Measurements from ENCODE around the gene BCL2L13. TPM values are rescaled to one million over a fixed set of nuclear protein-coding genes. Genes with fewer than 3 reads are reported as not detected.

The BCL2L13 gene
- total RNA-seq, 1 experiment from 2014 or later = 26.0 TPM

DNA sequence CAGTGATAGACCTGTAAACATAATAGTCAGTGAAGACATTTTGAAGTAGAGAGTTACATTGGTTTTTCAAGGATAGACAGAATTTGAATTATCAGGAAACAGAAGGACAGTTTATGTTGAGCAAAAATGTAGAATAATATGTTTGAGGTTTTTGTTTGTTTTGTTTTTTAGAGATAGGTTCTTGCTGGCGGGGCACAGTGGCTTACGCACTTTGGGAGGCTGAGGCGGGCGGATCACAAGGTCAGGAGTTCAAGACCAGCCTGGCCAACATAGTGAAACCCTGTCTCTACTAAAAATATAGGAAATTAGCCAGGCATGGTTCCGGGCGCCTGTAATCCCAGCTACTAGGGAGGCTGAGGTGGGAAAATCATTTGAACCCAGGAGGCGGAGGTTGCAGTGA is 35.6 kb downstream of the BCL2L13 start:
- Histone ChIP-seq H3K4me1 (ENCODE audit: insufficient read depth, low read length) (peaks cover 9% of the 10 kb centered on the region; the same call in 1 of the 2 replicates), H3K79me1 (ENCODE audit: insufficient read depth, low read depth, low read length, poor library complexity, severe bottlenecking) (no peaks in the 10 kb centered on the region), H4K20me1 (ENCODE audit: control insufficient read depth, insufficient read depth, insufficient read length) (no peaks in the 10 kb centered on the region), H4K8ac (replicated peaks; ENCODE audit: insufficient read length, low read depth, low read length) (no peak overlapping the region), H3K18ac (ENCODE audit: insufficient read length, low read depth, low read length) (no peak overlapping the region), H4K91ac (ENCODE audit: insufficient read length, low read depth, low read length) (no peak overlapping the region), H2BK20ac (ENCODE audit: low read depth, low read length, poor library complexity, severe bottlenecking) (no peak overlapping the region), H2BK15ac (ENCODE audit: low read depth, low read length) (no peak overlapping the region), H2AFZ (ENCODE audit: low read length) (no peak overlapping the region), H2BK120ac (ENCODE audit: low read depth, low read length, poor library complexity, severe bottlenecking) (no peak overlapping the region), H3K27ac (ENCODE audit: insufficient read length, low read depth, low read length) (no peak overlapping the region), H3K14ac (ENCODE audit: insufficient read depth, low read length) (no peak overlapping the region), H2AK5ac (ENCODE audit: insufficient read length, low read length) (no peak overlapping the region), H3K23ac (ENCODE audit: insufficient read length, low read depth, low read length) (no peak overlapping the region), H3K56ac (ENCODE audit: insufficient read length, low read depth, low read length) (no peak overlapping the region), H3K9me3 (ENCODE audit: control insufficient read depth, low read depth, low read length) (no peaks in the 10 kb centered on the region), H3K4ac (ENCODE audit: low read depth, low read length) (no peak overlapping the region), H3K79me2 (ENCODE audit: insufficient read depth, low read length) (no peaks in the 10 kb centered on the region), H3K23me2 (ENCODE audit: insufficient read length, low read depth, low read length, poor library complexity, severe bottlenecking) (no peaks in the 10 kb centered on the region), H2BK5ac (ENCODE audit: insufficient read length, low read length) (no peak overlapping the region), H3K4me2 (ENCODE audit: insufficient read depth, insufficient read length, low read length) (no peak overlapping the region), H4K5ac (ENCODE audit: insufficient read length, low read depth, low read length) (no peak overlapping the region), H3K27me3 (ENCODE audit: insufficient read depth, low read length) (no peaks in the 10 kb centered on the region), H3K9ac (ENCODE audit: extremely low read depth, insufficient read length, low read length) (no peak overlapping the region), H3T11ph (ENCODE audit: low read length) (no peak overlapping the region), H2BK12ac (ENCODE audit: insufficient read length, low read depth, low read length) (no peak overlapping the region)
- Mint-ChIP-seq H3K4me3 (no peak overlapping the region), H3K27ac (no peak overlapping the region), H3K36me3 (ENCODE audit: insufficient read depth in 1 of 3, low read depth in 3 of 3) (peaks cover 0 to 10% (median 8%) of the 10 kb centered on the region in 3 experiments; a peak in 3 of 7 replicates), H3K4me1 (peaks cover 11 to 12% of the 10 kb centered on the region in 2 experiments), H3K27me3 (ENCODE audit: low read depth) (no peaks in the 10 kb centered on the region; the same call in 1 of the 2 replicates), H3K9me3 (no peaks in the 10 kb centered on the region)
- no peak for DNase-seq
- WGBS (ENCODE audit: extremely low coverage, insufficient read length, low lambda C conversion rate) = no CpG with 5 or more reads among the region's 7 CpGs
- TF ChIP-seq, protein P1, sequence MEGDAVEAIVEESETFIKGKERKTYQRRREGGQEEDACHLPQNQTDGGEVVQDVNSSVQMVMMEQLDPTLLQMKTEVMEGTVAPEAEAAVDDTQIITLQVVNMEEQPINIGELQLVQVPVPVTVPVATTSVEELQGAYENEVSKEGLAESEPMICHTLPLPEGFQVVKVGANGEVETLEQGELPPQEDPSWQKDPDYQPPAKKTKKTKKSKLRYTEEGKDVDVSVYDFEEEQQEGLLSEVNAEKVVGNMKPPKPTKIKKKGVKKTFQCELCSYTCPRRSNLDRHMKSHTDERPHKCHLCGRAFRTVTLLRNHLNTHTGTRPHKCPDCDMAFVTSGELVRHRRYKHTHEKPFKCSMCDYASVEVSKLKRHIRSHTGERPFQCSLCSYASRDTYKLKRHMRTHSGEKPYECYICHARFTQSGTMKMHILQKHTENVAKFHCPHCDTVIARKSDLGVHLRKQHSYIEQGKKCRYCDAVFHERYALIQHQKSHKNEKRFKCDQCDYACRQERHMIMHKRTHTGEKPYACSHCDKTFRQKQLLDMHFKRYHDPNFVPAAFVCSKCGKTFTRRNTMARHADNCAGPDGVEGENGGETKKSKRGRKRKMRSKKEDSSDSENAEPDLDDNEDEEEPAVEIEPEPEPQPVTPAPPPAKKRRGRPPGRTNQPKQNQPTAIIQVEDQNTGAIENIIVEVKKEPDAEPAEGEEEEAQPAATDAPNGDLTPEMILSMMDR (conservative IDR thresholded peaks at IDR 0.05) = no peak
